Duodenal mucosa (tissue), 2 donors: Measurements from ENCODE around the gene ISG15.

ENCODE experiments used
- H3K27ac ChIP-seq: one replicate; pipeline ENCODE4 v1.7.0; 2013; ENCODE audit warnings: low read depth, low read length
- H3K27me3 ChIP-seq, 2 donors: one replicate each; pipeline ENCODE4 v1.7.0; 2013; ENCODE audit warnings: low read length in 2 of 2, control low read depth in 1 of 2; ENCODE audit not compliant: insufficient read depth in 2 of 2, control insufficient read depth in 1 of 2
- H3K36me3 ChIP-seq, 2 donors: one replicate each; pipeline ENCODE4 v1.7.0; 2013; ENCODE audit warnings: low read length in 2 of 2, control low read depth in 1 of 2; ENCODE audit not compliant: insufficient read depth in 2 of 2, control insufficient read depth in 1 of 2
- H3K4me1 ChIP-seq, 2 donors: one replicate each; pipeline ENCODE4 v1.7.0; 2013; ENCODE audit warnings: low read length in 2 of 2, control low read depth in 1 of 2; ENCODE audit not compliant: insufficient read depth in 2 of 2, control insufficient read depth in 1 of 2
- H3K4me3 ChIP-seq, 2 donors: one replicate each; pipeline ENCODE4 v1.7.0; 2013; ENCODE audit warnings: low read length in 2 of 2, low read depth in 1 of 2
- H3K9ac ChIP-seq, 2 donors: one replicate each; pipeline ENCODE4 v1.7.0; 2013; ENCODE audit warnings: low read length in 2 of 2, low read depth in 1 of 2
- H3K9me3 ChIP-seq, 2 donors: one replicate each; pipeline ENCODE4 v1.7.0; 2013; ENCODE audit warnings: low read length in 2 of 2, control low read depth in 1 of 2; ENCODE audit not compliant: control insufficient read depth in 1 of 2

The ISG15 gene

DNA sequence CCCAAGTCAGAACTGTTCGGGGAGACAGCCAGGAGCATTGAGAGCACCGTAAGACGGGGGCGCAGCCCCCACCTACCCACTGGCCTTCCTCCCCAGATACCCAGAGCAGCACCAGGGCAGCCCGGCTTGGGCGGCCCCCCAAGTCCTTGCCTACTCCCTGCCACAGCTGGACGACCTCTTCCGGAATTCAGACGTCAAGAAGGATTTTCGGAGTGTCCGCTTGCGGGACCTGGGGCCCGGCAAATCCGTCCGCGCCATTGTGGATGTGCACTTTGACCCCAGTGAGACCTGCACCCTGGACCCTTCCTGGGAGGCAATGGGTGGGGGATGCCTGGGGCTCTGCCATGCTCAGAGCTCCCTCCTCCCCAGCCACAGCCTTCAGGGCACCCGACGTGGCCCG lies 34.1 kb downstream of the ISG15 start:
- H3K4me3 ChIP-seq = no peak overlapping the region
- H3K27ac ChIP-seq = no peak overlapping the region
- H3K36me3 ChIP-seq = peaks cover 0 to 12% of the 10 kb centered on the region in 2 donors
- H3K4me1 ChIP-seq = peaks cover 0 to 8% of the 10 kb centered on the region in 2 donors
- H3K9me3 ChIP-seq = no peaks in the 10 kb centered on the region
- H3K9ac ChIP-seq = no peak overlapping the region
- no peaks in the 10 kb centered on the region for H3K27me3 ChIP-seq

- peaks cover 0 to 14% of the 10 kb centered on the region in 2 donors for H3K36me3 ChIP-seq
- no peak overlapping the region for H3K27ac ChIP-seq
- H3K9ac ChIP-seq = no peak overlapping the region
- H3K27me3 ChIP-seq = no peaks in the 10 kb centered on the region
- no peaks in the 10 kb centered on the region for H3K9me3 ChIP-seq
- peaks cover 0 to 8% of the 10 kb centered on the region in 2 donors for H3K4me1 ChIP-seq
- no peak overlapping the region for H3K4me3 ChIP-seq
Observed at GRCh38 chr1:1047963-1048362, 34.7 kb downstream of the ISG15 start.

GRCh38 chr1:1048765-1049164 lies 35.5 kb downstream of the ISG15 start:
- H3K27me3 ChIP-seq = no peaks in the 10 kb centered on the region
- H3K36me3 ChIP-seq = peaks cover 0 to 14% of the 10 kb centered on the region in 2 donors
- H3K4me3 ChIP-seq = no peak overlapping the region
- no peak overlapping the region for H3K27ac ChIP-seq
- peaks cover 0 to 8% of the 10 kb centered on the region in 2 donors for H3K4me1 ChIP-seq
- no peak overlapping the region for H3K9ac ChIP-seq
- H3K9me3 ChIP-seq = no peaks in the 10 kb centered on the region

- Histone ChIP-seq H3K4me3 (no peak overlapping the region), H3K4me1 (peaks cover 0 to 8% of the 10 kb centered on the region in 2 donors), H3K36me3 (peaks cover 0 to 12% of the 10 kb centered on the region in 2 donors), H3K9me3 (no peaks in the 10 kb centered on the region), H3K9ac (no peak overlapping the region), H3K27ac (no peak overlapping the region), H3K27me3 (no peaks in the 10 kb centered on the region)
Observed at GRCh38 chr1:1049318-1050165, 36.2 kb downstream of the ISG15 start.

DNA sequence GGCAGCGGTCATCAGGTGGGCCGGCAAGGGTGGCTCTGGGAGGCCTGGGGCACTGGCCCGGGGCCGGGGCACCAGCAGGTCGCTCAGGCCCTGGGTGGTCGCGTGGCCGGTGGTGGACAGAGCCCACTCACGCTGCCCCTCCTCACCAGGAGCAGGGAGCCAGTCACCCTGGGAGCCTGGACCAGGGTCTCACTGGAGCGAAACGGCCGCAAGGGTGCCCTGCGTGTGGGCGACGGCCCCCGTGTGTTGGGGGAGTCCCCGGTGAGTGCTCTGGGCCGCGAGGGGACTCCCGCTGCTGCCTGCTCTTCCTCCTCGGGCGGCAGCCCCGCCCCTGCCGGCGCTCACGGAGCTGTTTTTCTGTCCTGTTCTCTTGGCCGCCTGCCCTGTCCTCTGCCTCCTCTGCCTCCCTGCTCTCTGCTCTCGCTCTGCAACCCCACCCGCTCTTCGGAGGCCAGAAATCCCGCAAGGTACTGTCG lies 37.3 kb downstream of the ISG15 start:
- H3K27ac ChIP-seq = no peak overlapping the region
- H3K9me3 ChIP-seq = no peaks in the 10 kb centered on the region
- H3K4me1 ChIP-seq = peaks cover 0 to 8% of the 10 kb centered on the region in 2 donors
- H3K9ac ChIP-seq = no peak overlapping the region
- H3K4me3 ChIP-seq = no peak overlapping the region
- H3K36me3 ChIP-seq = peaks cover 0 to 7% of the 10 kb centered on the region in 2 donors
- no peaks in the 10 kb centered on the region for H3K27me3 ChIP-seq

DNA sequence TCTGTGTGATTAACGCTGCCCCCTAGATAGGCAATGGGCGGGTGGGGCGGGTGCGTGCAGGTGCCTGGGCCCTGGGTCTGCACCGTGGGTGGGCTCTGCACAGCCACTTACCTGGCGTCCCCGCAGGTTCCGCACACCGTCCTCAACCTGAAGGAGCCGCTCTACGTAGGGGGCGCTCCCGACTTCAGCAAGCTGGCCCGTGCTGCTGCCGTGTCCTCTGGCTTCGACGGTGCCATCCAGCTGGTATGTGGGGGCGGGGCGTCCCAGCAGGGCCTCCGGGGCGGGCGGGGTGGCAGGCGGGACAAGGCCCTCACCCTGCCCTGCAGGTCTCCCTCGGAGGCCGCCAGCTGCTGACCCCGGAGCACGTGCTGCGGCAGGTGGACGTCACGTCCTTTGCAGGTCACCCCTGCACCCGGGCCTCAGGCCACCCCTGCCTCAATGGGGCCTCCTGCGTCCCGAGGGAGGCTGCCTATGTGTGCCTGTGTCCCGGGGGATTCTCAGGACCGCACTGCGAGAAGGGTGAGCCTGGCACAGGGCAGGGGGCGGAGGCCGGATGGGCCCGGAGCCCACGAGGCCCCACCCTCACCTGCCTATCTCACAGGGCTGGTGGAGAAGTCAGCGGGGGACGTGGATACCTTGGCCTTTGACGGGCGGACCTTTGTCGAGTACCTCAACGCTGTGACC lies 38.0 kb downstream of the ISG15 start:
- Histone ChIP-seq H3K9me3 (no peaks in the 10 kb centered on the region), H3K4me3 (no peak overlapping the region), H3K27ac (no peak overlapping the region), H3K4me1 (peaks cover 0 to 8% of the 10 kb centered on the region in 2 donors), H3K36me3 (peaks cover 0 to 7% of the 10 kb centered on the region in 2 donors), H3K27me3 (no peaks in the 10 kb centered on the region), H3K9ac (no peak overlapping the region)

- Histone ChIP-seq H3K9me3 (no peaks in the 10 kb centered on the region), H3K9ac (no peak overlapping the region), H3K27me3 (peaks cover 2 to 5% of the 10 kb centered on the region in 2 donors), H3K4me3 (no peak overlapping the region), H3K36me3 (peaks cover 0 to 3% of the 10 kb centered on the region in 2 donors), H3K27ac (no peak overlapping the region), H3K4me1 (peaks cover 0 to 8% of the 10 kb centered on the region in 2 donors)
Observed at GRCh38 chr1:1052003-1052840, 38.9 kb downstream of the ISG15 start.

- H3K36me3 ChIP-seq = peaks cover 0 to 3% of the 10 kb centered on the region in 2 donors
- no peak overlapping the region for H3K9ac ChIP-seq
- H3K27me3 ChIP-seq = peaks cover 7 to 9% of the 10 kb centered on the region in 2 donors
- H3K9me3 ChIP-seq = no peaks in the 10 kb centered on the region
- peaks cover 0 to 8% of the 10 kb centered on the region in 2 donors for H3K4me1 ChIP-seq
- H3K27ac ChIP-seq = no peak overlapping the region
- no peak overlapping the region for H3K4me3 ChIP-seq
Observed at GRCh38 chr1:1053022-1053421, 39.7 kb downstream of the ISG15 start.

GRCh38 chr1:1053682-1054081 lies 40.4 kb downstream of the ISG15 start:
- H3K36me3 ChIP-seq = peaks cover 0 to 3% of the 10 kb centered on the region in 2 donors
- H3K27ac ChIP-seq = no peak overlapping the region
- peaks cover 0 to 11% of the 10 kb centered on the region in 2 donors for H3K4me1 ChIP-seq
- no peak overlapping the region for H3K9ac ChIP-seq
- no peaks in the 10 kb centered on the region for H3K9me3 ChIP-seq
- no peak overlapping the region for H3K4me3 ChIP-seq
- peaks cover 13 to 15% of the 10 kb centered on the region in 2 donors for H3K27me3 ChIP-seq
